Brain pericyte (primary cell): Measurements from ENCODE around the gene GEMIN7.

Source experiments
- DNase-seq: peaks from one replicate; pipeline ENCODE4 v3.0.0-alpha.2; 2012; ENCODE audit warnings: low read depth, low spot score

Gene GEMIN7

DNA sequence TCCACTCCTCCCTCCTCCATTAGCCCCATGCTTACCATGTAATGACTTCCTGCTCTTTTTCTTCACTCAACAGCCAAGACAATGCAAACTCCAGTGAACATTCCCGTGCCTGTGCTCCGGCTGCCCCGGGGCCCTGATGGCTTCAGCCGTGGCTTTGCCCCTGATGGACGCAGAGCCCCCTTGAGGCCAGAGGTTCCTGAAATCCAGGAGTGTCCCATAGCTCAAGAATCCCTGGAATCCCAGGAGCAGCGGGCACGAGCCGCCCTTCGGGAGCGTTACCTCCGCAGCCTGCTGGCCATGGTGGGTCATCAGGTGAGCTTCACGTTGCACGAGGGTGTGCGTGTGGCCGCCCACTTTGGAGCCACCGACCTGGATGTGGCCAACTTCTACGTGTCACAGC is 11.0 kb downstream of the GEMIN7 start:
- DNase-seq = no peak

DNA sequence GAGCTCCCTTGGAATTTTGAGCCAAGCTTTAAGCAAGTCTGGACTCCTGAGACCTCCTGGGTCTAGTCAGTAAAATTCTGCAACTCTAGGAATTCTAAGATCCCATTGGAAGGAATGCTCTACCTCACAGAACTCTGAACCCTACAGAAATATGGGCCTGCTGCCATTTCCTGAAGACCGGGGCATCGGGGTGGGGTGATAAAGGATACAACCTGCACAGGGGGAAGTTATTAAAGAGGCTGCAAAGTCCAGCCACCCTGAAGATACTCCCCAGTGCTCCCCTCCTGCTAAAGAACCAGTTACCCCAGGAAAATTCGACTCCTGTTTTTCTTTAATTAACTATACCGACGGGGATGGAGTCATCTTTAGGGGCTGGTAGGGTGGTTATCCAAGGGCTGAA is 11.5 kb downstream of the GEMIN7 start:
- no peak for DNase-seq

DNA sequence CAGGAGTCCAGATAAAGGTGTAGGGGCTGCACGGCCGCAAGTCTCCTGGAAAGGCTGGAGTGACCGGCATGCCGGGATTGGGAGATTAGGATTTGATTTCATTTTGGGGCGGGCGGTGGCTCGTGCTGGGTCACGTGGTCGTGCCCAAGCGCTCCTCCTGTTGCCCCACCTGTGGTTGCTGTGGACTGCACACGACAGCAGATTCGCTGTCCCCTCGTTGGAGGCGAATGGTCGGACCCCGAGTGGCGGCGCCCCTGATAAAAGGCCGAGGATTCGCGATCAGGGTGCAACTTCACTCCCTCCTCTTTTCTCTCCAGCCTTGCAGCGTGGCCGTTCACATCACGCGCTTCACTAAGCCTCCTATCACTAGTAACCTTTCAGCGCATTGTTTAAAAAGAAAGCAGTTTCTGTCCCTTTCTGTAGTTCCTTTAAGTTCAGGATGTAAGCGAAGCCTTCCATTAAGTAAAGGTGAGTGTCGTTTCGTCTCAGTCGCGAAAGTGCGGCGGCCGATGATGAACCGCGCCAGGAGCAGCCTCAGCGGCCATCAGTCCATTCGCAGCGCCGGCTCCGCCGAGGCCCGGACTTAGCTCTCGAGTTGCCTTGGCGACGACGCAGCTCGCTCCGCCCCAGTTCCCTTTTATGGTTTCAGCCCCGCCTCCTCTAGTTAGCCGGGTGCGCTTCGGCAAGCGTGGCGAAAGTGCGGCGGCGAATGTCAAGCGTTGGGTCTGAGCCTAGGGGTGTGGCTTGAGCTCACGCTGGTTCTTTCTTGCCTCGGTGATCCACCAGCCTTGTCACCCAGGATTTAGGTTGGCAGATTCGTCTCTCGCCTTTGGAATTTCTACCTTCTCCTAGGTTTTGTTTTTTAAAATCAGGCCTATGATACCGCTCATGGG is 12.2 kb downstream of the GEMIN7 start:
- DNase-seq = peak; percentile 99

DNA sequence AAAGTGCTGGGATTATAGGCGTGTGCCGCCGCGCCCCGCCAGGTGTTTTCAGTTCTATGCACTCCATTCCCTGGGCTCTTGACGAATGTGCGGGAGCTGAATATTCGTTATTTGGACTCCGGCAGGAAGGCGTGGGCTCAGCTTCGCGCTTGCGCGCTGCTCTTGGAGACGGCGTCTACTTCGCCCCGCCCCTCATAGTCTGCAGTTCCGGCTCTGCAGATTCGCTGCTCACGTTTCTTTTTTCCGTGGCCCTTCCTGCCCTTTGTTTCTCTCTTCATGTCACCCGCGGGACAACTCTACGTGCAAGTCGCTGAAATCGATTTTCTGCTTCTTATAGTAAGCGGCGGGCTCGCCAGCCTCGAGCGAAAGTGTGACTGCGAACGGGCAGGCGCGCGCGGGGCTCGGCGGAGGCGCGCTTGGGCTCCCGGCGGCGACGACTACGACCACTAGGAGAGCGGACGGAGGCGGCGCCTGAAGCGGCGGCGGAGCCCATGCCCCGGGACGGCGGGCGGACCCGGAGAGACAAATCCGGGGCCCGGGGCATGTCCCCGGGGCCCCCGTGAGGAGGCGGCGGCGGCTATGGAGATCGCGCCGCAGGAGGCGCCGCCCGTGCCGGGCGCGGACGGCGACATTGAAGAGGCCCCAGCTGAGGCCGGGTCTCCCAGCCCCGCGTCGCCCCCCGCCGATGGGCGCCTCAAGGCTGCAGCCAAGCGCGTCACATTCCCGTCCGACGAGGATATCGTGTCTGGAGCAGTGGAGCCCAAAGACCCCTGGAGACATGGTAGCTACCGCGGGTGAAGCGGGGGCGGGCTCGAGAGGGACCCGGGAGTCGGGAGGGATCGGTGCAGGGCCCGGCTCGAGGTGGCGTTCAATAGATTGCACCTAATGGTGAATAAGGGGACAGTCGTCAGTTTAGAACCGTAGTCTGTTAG is 14.0 kb downstream of the GEMIN7 start, which contains the start of gene PPP1R37:
PPP1R37 (plus strand) TSS at position 433 of the 932 bp plus-strand sequence; CDS start at position 580, 147 bp downstream.
- peak; percentile 85 for DNase-seq

DNA sequence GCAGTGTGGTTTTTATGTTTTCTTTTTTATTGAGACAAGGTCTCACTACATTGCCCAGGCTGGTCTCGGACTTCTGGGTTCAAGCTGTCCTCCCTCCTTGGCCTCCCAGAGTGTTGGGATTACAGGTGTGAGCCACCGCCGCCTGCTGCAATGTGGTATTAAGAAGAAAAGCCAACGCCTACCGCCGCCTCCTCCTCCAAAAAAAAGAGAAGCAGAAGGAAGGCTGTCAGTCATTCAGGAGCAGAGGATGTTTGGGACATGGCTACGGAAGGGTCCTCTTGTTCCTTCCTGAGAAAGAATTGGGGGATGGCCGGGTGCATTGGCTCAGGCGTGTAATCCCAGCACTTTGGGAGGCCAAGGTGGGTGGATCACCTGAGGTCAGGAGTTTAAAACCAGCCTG is 15.1 kb downstream of the GEMIN7 start:
- no peak for DNase-seq

DNA sequence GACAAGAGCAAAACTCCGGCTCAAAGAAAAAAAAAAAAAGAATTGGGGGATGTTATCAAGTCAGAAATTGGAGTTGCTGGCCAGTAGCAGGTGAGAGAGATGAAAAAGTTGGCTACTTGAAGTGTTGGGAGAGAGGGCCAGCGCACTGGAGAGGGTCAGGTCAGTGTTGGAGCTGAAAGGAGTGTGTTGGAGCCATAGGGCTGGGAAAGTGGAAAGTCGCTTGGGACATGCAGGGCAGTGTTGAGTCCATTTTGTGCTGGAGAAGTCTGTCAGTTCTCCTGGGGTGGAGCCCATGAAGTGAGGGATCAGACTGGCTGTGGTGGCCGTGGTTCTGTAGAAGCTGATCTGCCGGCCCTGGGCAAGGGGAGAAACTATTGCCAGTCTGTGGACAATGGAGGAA is 15.6 kb downstream of the GEMIN7 start:
- no peak for DNase-seq

DNA sequence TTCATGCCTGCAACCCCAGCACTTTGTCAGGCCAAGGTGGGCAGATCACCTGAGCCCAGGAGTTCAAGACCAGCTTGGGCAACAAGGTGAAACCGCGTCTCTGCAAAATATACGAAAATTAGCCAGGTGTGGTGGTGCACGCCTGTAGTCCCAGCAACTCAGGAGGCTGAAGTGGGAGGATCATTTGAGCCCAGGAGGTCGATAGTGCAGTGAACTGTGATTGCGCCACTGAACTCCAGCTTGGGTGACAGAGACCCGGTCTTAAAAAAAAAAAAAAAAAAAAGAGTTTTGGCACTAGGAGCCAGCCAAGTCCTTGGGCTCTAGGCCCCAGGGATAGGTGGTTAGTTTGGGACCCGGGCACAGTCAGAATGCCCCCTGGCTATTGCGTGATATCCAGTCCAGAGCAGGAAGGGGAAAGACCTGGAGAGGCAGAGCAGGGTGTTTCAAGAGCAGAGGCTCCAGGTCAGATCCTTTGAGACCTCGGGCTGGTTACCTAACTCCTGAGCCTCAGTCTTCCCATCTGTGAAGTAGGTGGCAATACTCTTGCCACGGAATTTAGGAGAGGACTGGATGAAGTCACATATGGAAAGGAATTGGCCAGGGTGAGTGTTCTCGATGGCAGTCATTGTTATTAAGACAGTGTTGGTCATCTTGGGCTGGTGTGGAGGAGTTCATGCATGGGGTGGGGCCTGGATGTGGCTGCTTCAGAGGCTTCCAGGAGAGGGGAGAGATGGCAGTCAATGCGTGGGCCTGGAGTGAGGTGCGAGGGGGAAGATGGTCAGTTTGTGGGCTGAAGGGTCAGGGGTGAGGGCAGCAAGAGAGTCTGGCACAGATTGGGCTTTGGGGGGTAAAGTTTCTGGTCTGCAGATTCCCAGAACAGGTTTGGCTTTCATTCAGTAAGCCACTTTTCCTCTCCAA is 16.7 kb downstream of the GEMIN7 start:
- no peak for DNase-seq

DNA sequence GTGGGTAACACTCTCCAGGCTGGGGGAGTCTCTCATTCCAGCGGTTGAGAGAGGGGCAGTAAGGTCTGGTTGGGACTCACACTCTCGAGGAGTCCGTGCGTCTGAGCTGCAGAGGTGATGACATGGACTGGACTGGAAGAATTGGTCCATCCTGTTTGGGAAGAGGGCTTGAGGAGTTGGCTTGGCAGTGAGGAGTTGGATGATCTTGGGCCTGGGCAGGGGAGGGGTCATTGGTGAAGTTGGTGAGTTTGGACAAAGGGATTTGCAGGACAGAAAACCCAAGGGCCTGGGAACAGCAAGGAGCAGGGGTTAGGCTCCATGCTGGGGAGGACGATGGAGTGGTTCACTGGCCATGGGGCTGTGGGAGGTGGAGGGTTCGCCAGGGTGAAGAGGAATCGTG is 17.6 kb downstream of the GEMIN7 start:
- DNase-seq = no peak

DNA sequence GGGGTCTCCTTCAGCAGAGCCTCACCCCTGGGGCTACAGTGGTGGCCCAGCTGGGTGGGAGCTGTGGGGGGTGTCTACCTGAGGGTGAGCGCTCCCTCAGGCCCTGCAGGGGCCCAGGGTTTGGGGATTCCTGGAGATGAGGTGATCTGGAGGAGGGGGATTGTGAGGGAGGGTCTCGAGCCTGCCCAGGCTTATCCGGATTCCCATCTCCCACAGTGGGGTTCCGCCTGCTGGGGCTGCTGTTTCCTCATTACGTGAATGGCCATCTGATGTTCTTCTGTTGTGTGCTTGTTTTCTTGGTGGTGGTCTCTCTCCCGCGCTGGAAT is 18.4 kb downstream of the GEMIN7 start:
- DNase-seq = no peak

DNA sequence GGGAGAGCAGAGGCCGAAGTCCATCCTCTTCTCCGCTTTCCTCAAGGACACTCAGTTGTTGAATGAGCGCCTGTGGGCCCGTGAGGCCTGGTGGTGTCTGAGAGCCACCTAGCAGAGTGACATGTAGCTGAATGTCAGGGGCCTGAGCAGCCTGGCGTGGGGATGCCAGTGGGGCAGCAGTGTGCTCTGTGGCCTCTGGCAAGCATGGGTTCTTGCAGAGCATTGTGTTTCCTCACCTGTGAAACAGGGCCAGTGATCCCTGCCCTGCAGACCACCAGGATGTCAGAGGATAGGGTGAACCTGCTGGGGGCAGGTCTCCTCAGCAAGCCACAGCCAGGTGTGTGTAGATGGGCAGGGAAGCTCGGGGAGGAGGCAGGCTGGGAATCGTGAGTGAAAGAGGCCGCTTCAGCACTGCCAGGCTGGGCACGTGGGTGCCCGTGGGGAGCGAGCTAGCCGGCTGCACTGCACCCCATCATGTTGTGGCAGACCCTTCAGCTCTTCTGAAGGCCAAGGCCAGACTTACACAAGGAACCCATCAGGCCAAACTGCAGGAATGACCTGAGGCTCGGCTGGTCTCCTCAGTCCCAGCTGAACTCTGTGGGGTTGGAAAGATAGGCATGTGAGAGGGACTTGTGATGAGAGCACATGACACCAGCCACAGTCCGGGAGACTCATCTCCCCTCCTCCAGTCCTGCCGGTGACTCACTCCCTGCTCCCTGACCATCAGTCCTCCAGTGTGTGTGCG is 18.9 kb downstream of the GEMIN7 start:
- peak; percentile 55 for DNase-seq

DNA sequence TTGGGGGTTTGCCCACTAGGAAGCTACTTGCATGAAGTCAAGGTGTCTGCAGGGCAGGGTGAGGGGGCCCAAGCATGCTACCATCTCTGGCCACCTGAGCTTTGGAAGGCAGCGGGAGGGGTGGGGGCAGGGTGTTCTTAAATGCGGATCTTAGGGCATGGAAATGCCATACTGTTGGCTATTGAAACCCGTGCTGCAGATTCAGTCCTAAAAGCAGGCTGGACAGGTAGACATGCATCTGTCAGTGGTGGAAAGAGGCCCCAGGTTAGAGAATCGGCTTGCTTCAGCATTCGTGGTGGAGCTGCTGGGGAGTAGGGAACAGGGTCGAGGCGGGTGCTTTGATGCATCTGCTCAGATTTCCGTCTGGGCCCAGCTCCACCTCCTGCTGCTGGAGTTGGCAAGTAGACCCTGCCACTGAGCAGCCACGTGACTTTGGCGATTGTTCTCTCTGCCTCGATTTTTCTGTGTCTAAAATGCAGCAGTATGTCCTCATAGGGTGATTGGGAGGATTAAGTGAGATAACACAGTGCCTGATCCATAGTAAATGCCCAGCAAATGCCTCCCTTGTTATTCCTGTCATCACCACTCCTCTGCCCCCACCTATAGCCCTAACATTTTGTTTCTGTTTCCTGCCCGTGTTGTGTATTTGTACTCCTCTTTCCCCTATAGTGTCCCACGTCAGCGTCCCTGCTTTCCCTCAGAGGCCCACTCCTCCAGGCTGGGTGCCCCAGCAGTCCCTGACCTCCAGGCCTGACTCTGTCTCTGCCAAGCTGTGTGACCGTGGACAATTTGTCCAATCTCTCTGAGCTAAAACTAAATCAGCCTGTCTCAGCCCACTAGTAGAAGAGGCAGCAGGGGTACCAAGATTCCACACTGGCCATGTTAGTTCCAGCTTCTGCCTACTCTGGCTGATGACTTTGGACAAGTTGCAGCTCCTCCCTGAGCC is 19.7 kb downstream of the GEMIN7 start:
- DNase-seq = no peak

DNA sequence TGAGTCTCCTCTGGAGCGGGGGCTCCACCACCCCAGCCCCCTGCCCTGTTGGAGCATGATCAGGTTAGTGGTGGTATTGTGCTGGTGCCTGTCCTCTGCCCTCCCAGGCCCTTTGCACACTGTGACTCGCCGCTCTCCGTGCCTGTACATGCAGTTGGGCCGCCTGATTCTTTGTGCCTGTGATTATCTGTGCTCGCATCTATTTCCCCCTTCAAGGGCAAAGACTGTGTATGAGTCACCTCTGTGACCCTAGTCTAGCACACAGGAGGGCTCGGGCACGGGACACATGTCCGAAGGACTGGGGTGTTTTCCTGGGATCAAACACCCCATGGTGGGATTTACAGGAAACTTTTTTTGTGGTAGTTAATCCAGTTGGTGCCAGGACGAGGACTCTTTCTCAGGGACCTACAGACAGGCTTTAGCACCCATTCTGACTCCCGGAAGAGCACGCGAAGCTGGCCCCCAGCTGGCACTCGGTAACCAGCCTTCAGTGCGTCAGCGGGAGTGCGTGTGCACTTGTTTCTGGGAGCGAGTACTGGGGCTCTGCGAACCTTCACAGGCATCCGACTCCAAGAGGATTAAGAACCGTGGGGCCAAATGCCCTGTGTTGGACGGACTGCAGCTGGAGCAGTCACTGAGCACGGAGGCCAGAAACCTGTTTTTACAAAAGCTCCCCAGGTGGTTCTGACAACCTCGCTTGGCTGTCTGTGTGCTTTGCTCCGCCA is 20.6 kb downstream of the GEMIN7 start:
- DNase-seq = no peak

DNA sequence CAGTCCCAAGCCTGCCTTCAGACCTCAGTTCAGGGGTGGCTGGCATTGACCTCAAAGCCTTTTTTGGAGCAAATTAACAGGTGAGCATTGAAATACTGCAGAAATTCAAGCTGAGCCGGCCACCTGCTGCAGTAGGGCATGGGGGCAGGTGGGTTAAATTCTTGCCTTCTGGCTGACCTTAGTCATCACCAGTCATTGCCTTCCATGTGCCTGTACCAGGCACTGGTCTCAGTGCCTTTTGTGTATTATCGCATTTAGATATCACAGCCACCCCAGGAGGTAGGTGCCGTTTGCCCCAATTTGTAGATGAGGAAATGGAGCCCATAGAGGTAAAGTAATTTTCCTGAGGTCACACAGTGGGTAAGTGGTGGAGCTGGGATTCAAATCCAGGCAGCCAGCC is 21.1 kb downstream of the GEMIN7 start:
- no peak for DNase-seq

DNA sequence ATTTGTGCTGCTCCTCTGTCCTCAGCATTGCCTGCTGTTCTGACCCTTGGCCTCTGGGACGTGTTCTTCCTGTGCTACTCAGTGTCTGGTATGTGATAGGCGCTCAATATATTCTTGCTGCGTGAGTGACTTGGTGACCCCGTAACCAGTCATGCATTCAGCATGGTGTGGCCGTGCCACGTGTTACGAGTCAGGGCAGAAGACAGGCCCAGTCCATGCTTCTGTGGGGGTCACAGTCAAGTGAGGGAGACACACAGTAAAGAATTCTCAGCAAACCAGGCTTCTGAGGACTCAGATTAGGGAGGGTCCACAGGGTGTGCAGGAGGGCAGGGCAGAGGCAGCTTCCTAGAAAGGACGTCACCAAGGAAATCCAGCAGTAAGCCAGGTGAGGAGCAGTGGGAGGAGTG is 21.8 kb downstream of the GEMIN7 start:
- DNase-seq = no peak

DNA sequence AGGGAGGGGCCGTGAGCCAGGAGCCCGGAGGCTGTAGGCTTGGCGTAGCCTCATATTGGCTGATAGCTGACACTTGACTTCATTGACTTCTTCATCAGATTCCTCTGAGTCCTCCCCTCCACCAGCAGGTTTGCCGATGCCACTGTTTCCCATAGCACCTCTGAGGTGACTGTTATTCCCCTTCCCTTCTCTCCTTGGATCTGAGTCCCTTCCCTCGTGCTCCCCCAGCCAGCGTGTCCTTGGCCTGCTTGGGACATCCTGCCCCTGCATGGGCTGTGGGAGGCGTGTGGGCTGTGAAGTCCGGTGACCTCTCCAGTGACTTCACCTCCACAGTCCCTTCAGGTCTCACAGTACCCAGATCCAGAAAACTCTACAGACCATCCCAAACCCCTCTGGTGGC is 22.7 kb downstream of the GEMIN7 start:
- no peak for DNase-seq

DNA sequence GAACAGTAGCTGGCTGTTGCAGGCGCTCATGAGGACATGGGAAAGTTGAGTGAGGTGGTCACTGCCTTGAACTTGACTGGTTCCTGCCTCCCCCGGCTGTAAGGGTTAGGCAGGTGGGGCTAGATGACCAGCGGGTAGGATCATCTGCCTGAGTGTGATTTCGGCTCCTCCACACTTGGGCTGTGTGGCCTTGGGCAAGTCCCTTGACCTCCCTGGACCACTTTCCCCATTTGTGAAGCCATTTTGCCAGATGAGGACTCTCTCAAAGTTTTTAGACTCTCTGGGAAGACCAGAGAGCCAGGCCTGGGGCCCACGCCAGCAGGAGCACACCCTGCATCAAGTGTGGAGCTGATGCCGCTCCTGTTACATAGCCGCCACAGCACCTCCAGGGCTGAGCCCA is 23.4 kb downstream of the GEMIN7 start:
- DNase-seq = no peak

DNA sequence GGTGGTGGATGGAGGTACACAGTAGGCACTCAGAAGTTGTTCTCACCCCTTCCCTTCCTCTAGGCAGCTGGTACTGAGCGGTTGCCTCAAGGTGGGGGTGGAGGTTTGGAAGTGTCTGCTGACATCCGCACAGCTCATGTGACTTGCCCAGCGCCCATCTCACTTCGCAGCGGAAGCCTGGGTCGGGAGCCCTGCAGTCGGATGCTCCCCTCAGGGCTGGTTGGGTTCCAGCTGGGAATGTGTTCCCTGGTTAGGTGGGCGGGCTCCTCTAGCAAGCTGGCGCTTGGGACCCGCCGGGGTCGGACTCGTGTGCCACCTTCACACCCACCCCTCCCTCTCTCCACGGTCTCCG is 24.1 kb downstream of the GEMIN7 start:
- no peak for DNase-seq

DNA sequence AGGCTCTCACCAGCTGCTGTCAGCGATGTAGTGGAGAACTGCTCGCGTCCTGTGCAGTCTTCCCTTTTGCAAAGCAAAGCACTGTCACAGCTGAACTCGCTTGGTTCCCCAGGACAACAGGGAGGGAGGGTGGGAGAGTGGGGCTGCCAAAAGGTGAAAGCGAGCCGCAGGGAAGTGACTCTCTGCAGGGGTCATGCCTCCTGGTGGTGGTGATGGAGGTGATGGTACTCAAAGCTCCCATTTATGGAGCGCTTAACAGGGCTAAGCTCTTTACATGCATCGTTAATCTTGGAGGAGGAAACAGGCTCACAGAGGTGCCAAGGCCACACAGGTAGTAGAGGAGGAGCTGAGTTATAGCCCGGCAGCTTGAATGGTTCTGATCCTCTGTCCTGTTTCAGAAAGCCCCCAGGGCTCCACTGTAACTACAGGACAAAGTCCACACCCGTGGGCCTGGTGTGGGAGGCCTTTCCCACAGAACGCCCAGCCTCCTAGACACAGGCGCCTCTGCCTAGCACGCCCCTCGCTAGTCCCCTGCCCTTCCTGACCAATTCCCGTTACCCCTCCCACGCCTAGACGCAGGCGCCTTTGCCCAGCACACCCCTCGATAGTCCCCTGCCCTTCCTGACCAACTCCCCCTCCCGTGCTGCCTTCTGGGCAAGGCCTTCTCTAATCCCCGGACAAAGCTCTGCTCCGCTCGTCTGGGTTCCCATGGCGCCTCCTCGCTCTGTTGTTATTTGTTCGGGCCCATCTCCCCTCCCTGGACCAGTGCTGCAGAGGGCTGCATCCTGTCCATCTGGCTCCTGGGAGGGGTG is 24.7 kb downstream of the GEMIN7 start:
- DNase-seq = no peak
